ENCODE data around the gene FSTL4. TPM values are rescaled to one million over a fixed set of nuclear protein-coding genes. Genes with fewer than 3 reads are reported as not detected.

The FSTL4 gene
- total and polyA plus RNA-seq, 2 experiments from 2014 or later: 1.4 to 2.8 TPM

DNA sequence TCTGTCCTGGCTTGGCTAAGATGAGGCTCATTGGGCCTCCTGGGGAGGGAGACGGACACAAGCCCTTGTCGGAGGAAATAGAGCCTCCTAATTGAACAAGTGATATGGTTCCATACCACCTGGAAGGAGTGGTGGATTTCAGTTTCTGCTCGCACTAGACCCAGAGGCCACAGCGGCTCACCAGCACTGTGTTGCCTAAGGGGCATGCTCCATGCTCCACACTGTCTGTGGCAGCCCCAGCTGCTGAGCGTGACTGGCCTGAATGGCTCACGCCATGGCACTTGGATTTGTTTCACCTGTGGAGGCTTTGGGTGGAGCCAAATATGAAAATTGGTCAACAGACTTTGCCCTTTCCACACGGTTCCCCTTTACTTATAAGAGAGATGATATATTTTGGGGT, 379.4 kb downstream of the FSTL4 start:
- H3K79me2 ChIP-seq (replicated peaks; ENCODE audit: insufficient read depth): no peaks in the 10 kb centered on the region
- H3K27ac Mint-ChIP-seq: no peak overlapping the region
- TF ChIP-seq NANOG (IDR thresholded peaks at IDR 0.05; ENCODE audit: borderline replicate concordance) (no peak), POLR2AphosphoS5 (IDR thresholded peaks at IDR 0.05; ENCODE audit: low read depth) (no peak)
- no peaks in the 10 kb centered on the region for H4K20me1 ChIP-seq (replicated peaks; ENCODE audit: insufficient read depth)
- peaks cover 3% of the 10 kb centered on the region for H3K27me3 Mint-ChIP-seq (ENCODE audit: insufficient read depth, low read depth, poor library complexity)
- no peak overlapping the region for H2AFZ ChIP-seq
- no peaks in the 10 kb centered on the region for H3K9me2 ChIP-seq (ENCODE audit: insufficient read depth)
- H3K27ac ChIP-seq (ENCODE audit: low read depth): no peak overlapping the region
- H3K36me3 Mint-ChIP-seq (ENCODE audit: low read depth): no peaks in the 10 kb centered on the region
- DNase-seq (ENCODE audit: low spot score): no peak
- no peak overlapping the region for H3K4me3 Mint-ChIP-seq
- no peaks in the 10 kb centered on the region for H3K9me3 Mint-ChIP-seq
- no peak overlapping the region for H3K4me3 ChIP-seq
- no peak for ATAC-seq
- no peaks in the 10 kb centered on the region for H3K27me3 ChIP-seq (ENCODE audit: insufficient read depth)
- H3K4me1 Mint-ChIP-seq: peaks cover 8% of the 10 kb centered on the region
- H3F3A ChIP-seq (replicated peaks; ENCODE audit: low read depth): no peaks in the 10 kb centered on the region
- H3K4me1 ChIP-seq (ENCODE audit: insufficient read depth): no peaks in the 10 kb centered on the region
- no peaks in the 10 kb centered on the region for H3K36me3 ChIP-seq (ENCODE audit: insufficient read depth)
- no peak overlapping the region for H3K4me2 ChIP-seq

DNA sequence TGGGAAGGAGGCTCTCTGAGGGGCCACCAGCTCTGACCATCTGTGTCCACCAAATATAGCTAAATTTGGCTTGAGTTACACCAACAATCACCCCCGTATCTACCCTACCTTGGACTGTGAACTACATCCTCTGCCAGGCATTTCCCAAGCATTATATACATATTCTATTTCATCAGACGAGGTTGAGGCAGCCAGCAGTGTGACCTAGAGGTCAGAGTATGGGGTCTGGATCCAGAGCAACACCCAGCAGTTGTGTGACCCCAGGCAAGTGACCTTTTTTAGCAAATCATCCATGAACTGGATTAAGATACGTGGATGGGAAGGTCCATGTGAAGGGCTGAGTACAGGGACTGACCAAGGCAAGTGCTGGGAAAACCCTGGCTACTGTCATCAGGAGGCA, 379.9 kb downstream of the FSTL4 start:
- Histone ChIP-seq H3F3A (replicated peaks; ENCODE audit: low read depth) (no peaks in the 10 kb centered on the region), H3K27me3 (ENCODE audit: insufficient read depth) (no peaks in the 10 kb centered on the region), H3K4me2 (no peak overlapping the region), H2AFZ (no peak overlapping the region), H4K20me1 (replicated peaks; ENCODE audit: insufficient read depth) (no peaks in the 10 kb centered on the region), H3K4me3 (no peak overlapping the region), H3K79me2 (replicated peaks; ENCODE audit: insufficient read depth) (no peaks in the 10 kb centered on the region), H3K4me1 (ENCODE audit: insufficient read depth) (no peaks in the 10 kb centered on the region), H3K9me2 (ENCODE audit: insufficient read depth) (no peaks in the 10 kb centered on the region), H3K27ac (ENCODE audit: low read depth) (no peak overlapping the region), H3K36me3 (ENCODE audit: insufficient read depth) (no peaks in the 10 kb centered on the region)
- no peaks in the 10 kb centered on the region for H3K9me3 Mint-ChIP-seq
- H3K4me1 Mint-ChIP-seq: peaks cover 8% of the 10 kb centered on the region
- H3K27me3 Mint-ChIP-seq (ENCODE audit: insufficient read depth, low read depth, poor library complexity): peaks cover 4% of the 10 kb centered on the region
- H3K36me3 Mint-ChIP-seq (ENCODE audit: low read depth): no peaks in the 10 kb centered on the region
- ATAC-seq (no peak), DNase-seq (ENCODE audit: low spot score) (no peak)
- H3K27ac Mint-ChIP-seq: no peak overlapping the region
- H3K4me3 Mint-ChIP-seq: no peak overlapping the region
- TF ChIP-seq, protein P1, sequence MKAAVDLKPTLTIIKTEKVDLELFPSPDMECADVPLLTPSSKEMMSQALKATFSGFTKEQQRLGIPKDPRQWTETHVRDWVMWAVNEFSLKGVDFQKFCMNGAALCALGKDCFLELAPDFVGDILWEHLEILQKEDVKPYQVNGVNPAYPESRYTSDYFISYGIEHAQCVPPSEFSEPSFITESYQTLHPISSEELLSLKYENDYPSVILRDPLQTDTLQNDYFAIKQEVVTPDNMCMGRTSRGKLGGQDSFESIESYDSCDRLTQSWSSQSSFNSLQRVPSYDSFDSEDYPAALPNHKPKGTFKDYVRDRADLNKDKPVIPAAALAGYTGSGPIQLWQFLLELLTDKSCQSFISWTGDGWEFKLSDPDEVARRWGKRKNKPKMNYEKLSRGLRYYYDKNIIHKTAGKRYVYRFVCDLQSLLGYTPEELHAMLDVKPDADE (IDR thresholded peaks at IDR 0.05): no peak
- TF ChIP-seq EZH2 (IDR thresholded peaks at IDR 0.05; ENCODE audit: low read depth, unreplicated experiment) (no peak), POLR2AphosphoS5 (IDR thresholded peaks at IDR 0.05; ENCODE audit: low read depth) (no peak), STAT1 (IDR thresholded peaks at IDR 0.05; ENCODE audit: unreplicated experiment) (no peak), EZH2phosphoT487 (IDR thresholded peaks at IDR 0.05; ENCODE audit: unreplicated experiment) (no peak), CREB1 (CRISPR knock-in tag; IDR thresholded peaks at IDR 0.05; ENCODE audit: low read depth) (no peak), JUNB (IDR thresholded peaks at IDR 0.05; ENCODE audit: unreplicated experiment) (no peak)
- TF ChIP-seq, protein P2, sequence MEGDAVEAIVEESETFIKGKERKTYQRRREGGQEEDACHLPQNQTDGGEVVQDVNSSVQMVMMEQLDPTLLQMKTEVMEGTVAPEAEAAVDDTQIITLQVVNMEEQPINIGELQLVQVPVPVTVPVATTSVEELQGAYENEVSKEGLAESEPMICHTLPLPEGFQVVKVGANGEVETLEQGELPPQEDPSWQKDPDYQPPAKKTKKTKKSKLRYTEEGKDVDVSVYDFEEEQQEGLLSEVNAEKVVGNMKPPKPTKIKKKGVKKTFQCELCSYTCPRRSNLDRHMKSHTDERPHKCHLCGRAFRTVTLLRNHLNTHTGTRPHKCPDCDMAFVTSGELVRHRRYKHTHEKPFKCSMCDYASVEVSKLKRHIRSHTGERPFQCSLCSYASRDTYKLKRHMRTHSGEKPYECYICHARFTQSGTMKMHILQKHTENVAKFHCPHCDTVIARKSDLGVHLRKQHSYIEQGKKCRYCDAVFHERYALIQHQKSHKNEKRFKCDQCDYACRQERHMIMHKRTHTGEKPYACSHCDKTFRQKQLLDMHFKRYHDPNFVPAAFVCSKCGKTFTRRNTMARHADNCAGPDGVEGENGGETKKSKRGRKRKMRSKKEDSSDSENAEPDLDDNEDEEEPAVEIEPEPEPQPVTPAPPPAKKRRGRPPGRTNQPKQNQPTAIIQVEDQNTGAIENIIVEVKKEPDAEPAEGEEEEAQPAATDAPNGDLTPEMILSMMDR (conservative IDR thresholded peaks at IDR 0.05; ENCODE audit: low read depth in 2 of 2): no peak
- TF ChIP-seq, protein P3, sequence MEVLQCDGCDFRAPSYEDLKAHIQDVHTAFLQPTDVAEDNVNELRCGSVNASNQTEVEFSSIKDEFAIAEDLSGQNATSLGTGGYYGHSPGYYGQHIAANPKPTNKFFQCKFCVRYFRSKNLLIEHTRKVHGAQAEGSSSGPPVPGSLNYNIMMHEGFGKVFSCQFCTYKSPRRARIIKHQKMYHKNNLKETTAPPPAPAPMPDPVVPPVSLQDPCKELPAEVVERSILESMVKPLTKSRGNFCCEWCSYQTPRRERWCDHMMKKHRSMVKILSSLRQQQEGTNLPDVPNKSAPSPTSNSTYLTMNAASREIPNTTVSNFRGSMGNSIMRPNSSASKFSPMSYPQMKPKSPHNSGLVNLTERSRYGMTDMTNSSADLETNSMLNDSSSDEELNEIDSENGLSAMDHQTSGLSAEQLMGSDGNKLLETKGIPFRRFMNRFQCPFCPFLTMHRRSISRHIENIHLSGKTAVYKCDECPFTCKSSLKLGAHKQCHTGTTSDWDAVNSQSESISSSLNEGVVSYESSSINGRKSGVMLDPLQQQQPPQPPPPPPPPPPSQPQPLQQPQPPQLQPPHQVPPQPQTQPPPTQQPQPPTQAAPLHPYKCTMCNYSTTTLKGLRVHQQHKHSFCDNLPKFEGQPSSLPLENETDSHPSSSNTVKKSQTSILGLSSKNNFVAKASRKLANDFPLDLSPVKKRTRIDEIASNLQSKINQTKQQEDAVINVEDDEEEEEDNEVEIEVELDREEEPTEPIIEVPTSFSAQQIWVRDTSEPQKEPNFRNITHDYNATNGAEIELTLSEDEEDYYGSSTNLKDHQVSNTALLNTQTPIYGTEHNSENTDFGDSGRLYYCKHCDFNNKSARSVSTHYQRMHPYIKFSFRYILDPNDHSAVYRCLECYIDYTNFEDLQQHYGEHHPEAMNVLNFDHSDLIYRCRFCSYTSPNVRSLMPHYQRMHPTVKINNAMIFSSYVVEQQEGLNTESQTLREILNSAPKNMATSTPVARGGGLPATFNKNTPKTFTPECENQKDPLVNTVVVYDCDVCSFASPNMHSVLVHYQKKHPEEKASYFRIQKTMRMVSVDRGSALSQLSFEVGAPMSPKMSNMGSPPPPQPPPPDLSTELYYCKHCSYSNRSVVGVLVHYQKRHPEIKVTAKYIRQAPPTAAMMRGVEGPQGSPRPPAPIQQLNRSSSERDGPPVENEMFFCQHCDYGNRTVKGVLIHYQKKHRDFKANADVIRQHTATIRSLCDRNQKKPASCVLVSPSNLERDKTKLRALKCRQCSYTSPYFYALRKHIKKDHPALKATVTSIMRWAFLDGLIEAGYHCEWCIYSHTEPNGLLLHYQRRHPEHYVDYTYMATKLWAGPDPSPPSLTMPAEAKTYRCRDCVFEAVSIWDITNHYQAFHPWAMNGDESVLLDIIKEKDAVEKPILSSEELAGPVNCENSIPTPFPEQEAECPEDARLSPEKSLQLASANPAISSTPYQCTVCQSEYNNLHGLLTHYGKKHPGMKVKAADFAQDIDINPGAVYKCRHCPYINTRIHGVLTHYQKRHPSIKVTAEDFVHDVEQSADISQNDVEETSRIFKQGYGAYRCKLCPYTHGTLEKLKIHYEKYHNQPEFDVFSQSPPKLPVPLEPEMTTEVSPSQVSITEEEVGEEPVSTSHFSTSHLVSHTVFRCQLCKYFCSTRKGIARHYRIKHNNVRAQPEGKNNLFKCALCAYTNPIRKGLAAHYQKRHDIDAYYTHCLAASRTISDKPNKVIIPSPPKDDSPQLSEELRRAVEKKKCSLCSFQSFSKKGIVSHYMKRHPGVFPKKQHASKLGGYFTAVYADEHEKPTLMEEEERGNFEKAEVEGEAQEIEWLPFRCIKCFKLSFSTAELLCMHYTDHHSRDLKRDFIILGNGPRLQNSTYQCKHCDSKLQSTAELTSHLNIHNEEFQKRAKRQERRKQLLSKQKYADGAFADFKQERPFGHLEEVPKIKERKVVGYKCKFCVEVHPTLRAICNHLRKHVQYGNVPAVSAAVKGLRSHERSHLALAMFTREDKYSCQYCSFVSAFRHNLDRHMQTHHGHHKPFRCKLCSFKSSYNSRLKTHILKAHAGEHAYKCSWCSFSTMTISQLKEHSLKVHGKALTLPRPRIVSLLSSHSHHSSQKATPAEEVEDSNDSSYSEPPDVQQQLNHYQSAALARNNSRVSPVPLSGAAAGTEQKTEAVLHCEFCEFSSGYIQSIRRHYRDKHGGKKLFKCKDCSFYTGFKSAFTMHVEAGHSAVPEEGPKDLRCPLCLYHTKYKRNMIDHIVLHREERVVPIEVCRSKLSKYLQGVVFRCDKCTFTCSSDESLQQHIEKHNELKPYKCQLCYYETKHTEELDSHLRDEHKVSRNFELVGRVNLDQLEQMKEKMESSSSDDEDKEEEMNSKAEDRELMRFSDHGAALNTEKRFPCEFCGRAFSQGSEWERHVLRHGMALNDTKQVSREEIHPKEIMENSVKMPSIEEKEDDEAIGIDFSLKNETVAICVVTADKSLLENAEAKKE (CRISPR knock-in tag; IDR thresholded peaks at IDR 0.05): no peak
